ENCODE results near the gene FPGT. TPM values are rescaled to one million over a fixed set of nuclear protein-coding genes. Genes with fewer than 3 reads are reported as not detected.

The FPGT gene
- total and polyA plus RNA-seq, 2 of the 8 experiments (the other 6 are each of a cell fraction or from before 2014, with no cell fraction given), result 1.3 to 4.1 TPM

DNA sequence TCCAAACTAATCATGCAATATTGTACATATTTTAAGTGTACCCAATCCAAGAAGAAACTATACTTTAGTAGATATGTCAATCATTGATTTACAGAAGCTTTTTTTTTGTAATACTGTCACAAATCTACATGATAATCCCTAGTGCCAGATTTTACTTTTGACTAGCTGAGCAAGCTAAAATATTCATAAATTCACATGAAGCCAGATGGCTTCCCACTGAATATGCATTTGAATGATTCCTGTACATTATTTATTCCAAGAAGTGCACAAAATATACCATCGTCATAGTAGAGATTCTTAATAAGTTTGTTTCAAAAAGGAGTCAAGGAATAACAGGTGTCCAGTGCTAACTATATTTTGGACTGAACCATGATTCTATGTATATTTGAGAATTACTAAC lies 17.2 kb downstream of the FPGT start (continued):
- no peak for TF ChIP-seq SIN3A (conservative IDR thresholded peaks at IDR 0.05 in 1 of 2, IDR thresholded peaks at IDR 0.05 in 1 of 2; ENCODE audit: low read depth in 1 of 2, low read length in 2 of 2)
- TF ChIP-seq BRCA1 (IDR thresholded peaks at IDR 0.05; ENCODE audit: low read depth, low read length), result no peak
- no peak for TF ChIP-seq TEAD4 (IDR thresholded peaks at IDR 0.05; ENCODE audit: low read depth, low read length)
- TF ChIP-seq CREB1 (IDR thresholded peaks at IDR 0.05), result no peak
- no peak for TF ChIP-seq FOSL1 (IDR thresholded peaks at IDR 0.05; ENCODE audit: insufficient read depth, low read depth, low read length)
- no peak for TF ChIP-seq MAX (IDR thresholded peaks at IDR 0.05)
- TF ChIP-seq SIX5 (IDR thresholded peaks at IDR 0.05; ENCODE audit: low read depth, low read length), result no peak
- TF ChIP-seq TBP (IDR thresholded peaks at IDR 0.05; ENCODE audit: low read depth, low read length), result no peak

All from H1 (cell line).